Measurements from ENCODE around the gene NHSL1. TPM values are rescaled to one million over a fixed set of nuclear protein-coding genes. Genes with fewer than 3 reads are reported as not detected.

NHSL1 gene
- total and polyA plus RNA-seq, 2 of the 8 experiments (the other 6 are each of a cell fraction or from before 2014, with no cell fraction given): 7.2 to 32.4 TPM

GRCh38 chr6:138529478-138529877 lies 30.2 kb upstream of the NHSL1 start:
- no peak for TF ChIP-seq KDM4A (IDR thresholded peaks at IDR 0.05; ENCODE audit: low read depth, low read length, severe bottlenecking)
- TF ChIP-seq, protein P1, sequence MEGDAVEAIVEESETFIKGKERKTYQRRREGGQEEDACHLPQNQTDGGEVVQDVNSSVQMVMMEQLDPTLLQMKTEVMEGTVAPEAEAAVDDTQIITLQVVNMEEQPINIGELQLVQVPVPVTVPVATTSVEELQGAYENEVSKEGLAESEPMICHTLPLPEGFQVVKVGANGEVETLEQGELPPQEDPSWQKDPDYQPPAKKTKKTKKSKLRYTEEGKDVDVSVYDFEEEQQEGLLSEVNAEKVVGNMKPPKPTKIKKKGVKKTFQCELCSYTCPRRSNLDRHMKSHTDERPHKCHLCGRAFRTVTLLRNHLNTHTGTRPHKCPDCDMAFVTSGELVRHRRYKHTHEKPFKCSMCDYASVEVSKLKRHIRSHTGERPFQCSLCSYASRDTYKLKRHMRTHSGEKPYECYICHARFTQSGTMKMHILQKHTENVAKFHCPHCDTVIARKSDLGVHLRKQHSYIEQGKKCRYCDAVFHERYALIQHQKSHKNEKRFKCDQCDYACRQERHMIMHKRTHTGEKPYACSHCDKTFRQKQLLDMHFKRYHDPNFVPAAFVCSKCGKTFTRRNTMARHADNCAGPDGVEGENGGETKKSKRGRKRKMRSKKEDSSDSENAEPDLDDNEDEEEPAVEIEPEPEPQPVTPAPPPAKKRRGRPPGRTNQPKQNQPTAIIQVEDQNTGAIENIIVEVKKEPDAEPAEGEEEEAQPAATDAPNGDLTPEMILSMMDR (IDR thresholded peaks at IDR 0.05; ENCODE audit: control extremely low read depth in 1 of 3, insufficient read depth in 1 of 3, low read depth in 1 of 3, low read length in 3 of 3): peak in 2 of 3 experiments; percentile 24 to 30; a peak in 2 of 4 replicates
- TF ChIP-seq RAD21 (IDR thresholded peaks at IDR 0.05 in 1 of 2, conservative IDR thresholded peaks at IDR 0.05 in 1 of 2; ENCODE audit: low read depth in 2 of 2, low read length in 2 of 2): peak in 1 of 2 experiments; percentile 11; a peak in 1 of 4 replicates
- H2BK5ac ChIP-seq (ENCODE audit: low read depth, low read length): no peak overlapping the region
- no peak overlapping the region for H2BK120ac ChIP-seq (replicated peaks; ENCODE audit: low read depth, low read length)
- H3K79me2 ChIP-seq (ENCODE audit: control insufficient read depth in 1 of 2, insufficient read depth in 2 of 2, low read length in 2 of 2): no peaks in the 10 kb centered on the region; a peak in 1 of 4 replicates
- H2BK12ac ChIP-seq (ENCODE audit: low read depth, low read length): no peak overlapping the region
- H4K5ac ChIP-seq (ENCODE audit: insufficient read length, low read depth, low read length): no peak overlapping the region
- H3K4me1 ChIP-seq (replicated peaks in 1 of 4; ENCODE audit: control insufficient read depth in 3 of 4, insufficient read depth in 4 of 4, low read length in 3 of 4): peaks cover 1 to 10% (median 3%) of the 10 kb centered on the region in 4 experiments; a peak in 4 of 7 replicates
- H3K4me2 ChIP-seq (ENCODE audit: insufficient read depth in 1 of 2, low read depth in 2 of 2, low read length in 2 of 2): no peak overlapping the region
- no peaks in the 10 kb centered on the region for H3K9me3 ChIP-seq (ENCODE audit: insufficient read depth in 2 of 2, low read depth in 1 of 2, low read length in 1 of 2)
- no peaks in the 10 kb centered on the region for H3K36me3 ChIP-seq (ENCODE audit: control insufficient read depth in 2 of 4, insufficient read depth in 4 of 4, low read length in 3 of 4)
- H2BK20ac ChIP-seq (ENCODE audit: low read length): no peak overlapping the region
- no peak overlapping the region for H3K23ac ChIP-seq (ENCODE audit: insufficient read length)
- peaks cover 1% of the 10 kb centered on the region; the same call in 1 of the 2 replicates for H3K23me2 ChIP-seq (ENCODE audit: low read depth, low read length)
- H4K20me1 ChIP-seq (replicated peaks in 1 of 2; ENCODE audit: control insufficient read depth in 1 of 2, insufficient read depth in 2 of 2, low read length in 2 of 2): no peaks in the 10 kb centered on the region
- H4K91ac ChIP-seq (replicated peaks; ENCODE audit: insufficient read length, low read length): no peak overlapping the region
- DNase-seq (ENCODE audit: low read depth in 1 of 2, low spot score in 2 of 2) (no peak), FAIRE-seq (no peak)
- H2AK5ac ChIP-seq (ENCODE audit: low read depth, low read length): no peak overlapping the region
- H3K14ac ChIP-seq (ENCODE audit: insufficient read length): no peak overlapping the region
- no peak overlapping the region for H3K4me3 ChIP-seq (ENCODE audit: extremely low read depth in 1 of 4, insufficient read depth in 2 of 4, low read depth in 3 of 4, low read length in 4 of 4)
- no peak overlapping the region for H3K4ac ChIP-seq (replicated peaks; ENCODE audit: insufficient read length, low read depth, low read length)
- H4K8ac ChIP-seq (ENCODE audit: extremely low read depth, insufficient read depth, low read length): no peak overlapping the region
- no peaks in the 10 kb centered on the region; the same call in 1 of the 2 replicates for H3K79me1 ChIP-seq (ENCODE audit: low read depth, low read length)
- ChIA-PET POLR2A (ENCODE audit: partially characterized antibody) (no interaction called here), CTCF (ENCODE audit: partially characterized antibody) (interaction anchor here (0.6 to 1.5 kb wide), 6 partner anchors 9 to 102 kb away, joined by 3 to 4 read pairs (median 4); no protein-coding TSS in a partner anchor)
- H3K56ac ChIP-seq (replicated peaks; ENCODE audit: insufficient read length, low read depth, low read length): no peak overlapping the region
- no peak overlapping the region for H3K18ac ChIP-seq (ENCODE audit: extremely low read depth, low read length)
- no peak overlapping the region for H2BK15ac ChIP-seq (ENCODE audit: low read length)
- H3K27me3 ChIP-seq (replicated peaks in 1 of 4; ENCODE audit: control insufficient read depth in 3 of 4, extremely low read depth in 1 of 4, insufficient read depth in 3 of 4, low read length in 3 of 4): no peaks in the 10 kb centered on the region
- no peak overlapping the region for H3K9ac ChIP-seq (replicated peaks in 1 of 4; ENCODE audit: extremely low read depth in 1 of 4, low read depth in 3 of 4, low read length in 3 of 4)
- no peak overlapping the region for H2AFZ ChIP-seq (ENCODE audit: low read length)
- H3K27ac ChIP-seq (ENCODE audit: low read depth, low read length): no peak overlapping the region
- WGBS, 2 experiments (ENCODE audit: extremely low coverage in 1 of 2, insufficient coverage in 1 of 2, insufficient read length in 1 of 2, insufficient replicate concordance in 2 of 2, low coverage in 1 of 2, low lambda C conversion rate in 2 of 2, missing lambda C conversion rate in 1 of 2): 81% methylated on average over 3 of the region's 3 CpGs; no CpG with 5 or more reads in 1 of the 2 experiments
